Lower leg skin (tissue), 4 donors: ENCODE data around the gene TSPAN11. TPM values are rescaled to one million over a fixed set of nuclear protein-coding genes. Genes with fewer than 3 reads are reported as not detected.

Source experiments
- DNase-seq, 2 donors: peaks; one replicate each; pipeline ENCODE4 v3.0.0-alpha.2; 2019; ENCODE audit warnings: low spot score in 2 of 2
- H3K4me3 ChIP-seq: fragments of 200-600 bp; sonication (generic); 2 replicates; pipeline ENCODE4 v1.5.1; 2017; ENCODE audit warnings: mild to moderate bottlenecking, low read depth; ENCODE audit not compliant: poor library complexity, severe bottlenecking
- POLR2A ChIP-seq, 2 donors: fragments of 450-650 bp; IDR thresholded peaks; one replicate each; pipeline ENCODE4 v1.6.1; 2016 to 2017; ENCODE audit warnings: antibody characterized with exemption in 2 of 2, mild to moderate bottlenecking in 1 of 2, moderate library complexity in 1 of 2
- WGBS, 2 donors: methylation state at CpG; one replicate each; pipeline ENCODE4 v1.1.5; 2018; 5-methylcytosine and 5-hydroxymethylcytosine counted together
- intact Hi-C: fragments of 100-400 bp; cut with DNase I; formaldehyde crosslinking; loops from one replicate; pipeline ENCODE4 v1.15.0; 2023; ENCODE audit warnings: low total_unique reads
- total RNA-seq, 4 donors: library from RNA; depleted of rRNA; stranded (reverse); fragments of >200 nt; gene quantifications; one replicate each; pipeline ENCODE4 v1.1.0, GENCODE V29; 2016
- TF ChIP-seq, protein P1 (sequence below), 3 donors: fragments of 450-650 bp; IDR thresholded peaks; one replicate each; pipeline ENCODE4 v1.5.1; 2016; ENCODE audit warnings: antibody characterized with exemption in 3 of 3, mild to moderate bottlenecking in 3 of 3, moderate library complexity in 2 of 3

Gene TSPAN11
- total RNA-seq, 4 donors from 2014 or later, result 1.3 to 5.4 (median 2.2) TPM

DNA sequence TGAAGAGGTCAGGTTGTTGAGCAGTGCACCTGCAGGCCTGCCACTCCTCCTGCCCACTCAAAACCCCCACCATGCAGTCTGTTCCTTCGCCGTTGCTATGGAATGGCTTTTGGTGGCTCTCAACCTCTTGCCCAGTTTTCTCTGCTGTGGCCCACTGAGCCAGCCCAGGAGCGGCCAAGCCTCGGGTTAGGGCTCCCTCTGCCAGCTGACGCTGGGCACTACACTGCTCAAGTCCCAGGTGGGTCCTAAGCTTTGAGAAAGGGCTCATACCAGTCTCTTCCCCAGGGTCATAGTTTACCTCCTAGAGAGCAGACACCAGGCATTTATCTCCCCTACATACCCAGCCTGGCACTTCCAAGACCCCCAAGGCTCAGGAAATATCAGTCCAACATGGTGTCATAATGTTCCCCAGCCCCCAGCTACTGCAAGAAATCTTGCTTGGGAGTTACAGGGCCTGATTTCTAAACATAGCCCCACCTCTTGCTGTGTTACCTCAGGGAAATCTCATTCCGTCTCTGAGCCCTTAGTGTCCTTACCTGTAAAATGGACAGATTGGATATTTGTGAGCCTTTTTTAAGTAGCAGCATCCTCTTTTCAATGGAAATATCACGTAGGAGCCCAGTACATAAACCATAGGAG, 59.4 kb downstream of the TSPAN11 start:
- DNase-seq, result peak in 1 of 2 donors; percentile 28
- no peak overlapping the region for H3K4me3 ChIP-seq
- WGBS, 2 donors, result 47 to 60% methylated on average over 7 of the region's 7 CpGs
- intact Hi-C loops, result loop anchor here (10.0 kb wide), 1 partner anchor 131 kb away; no protein-coding TSS in a partner anchor
- no peak for TF ChIP-seq POLR2A (IDR thresholded peaks at IDR 0.05)
- TF ChIP-seq, protein P1, sequence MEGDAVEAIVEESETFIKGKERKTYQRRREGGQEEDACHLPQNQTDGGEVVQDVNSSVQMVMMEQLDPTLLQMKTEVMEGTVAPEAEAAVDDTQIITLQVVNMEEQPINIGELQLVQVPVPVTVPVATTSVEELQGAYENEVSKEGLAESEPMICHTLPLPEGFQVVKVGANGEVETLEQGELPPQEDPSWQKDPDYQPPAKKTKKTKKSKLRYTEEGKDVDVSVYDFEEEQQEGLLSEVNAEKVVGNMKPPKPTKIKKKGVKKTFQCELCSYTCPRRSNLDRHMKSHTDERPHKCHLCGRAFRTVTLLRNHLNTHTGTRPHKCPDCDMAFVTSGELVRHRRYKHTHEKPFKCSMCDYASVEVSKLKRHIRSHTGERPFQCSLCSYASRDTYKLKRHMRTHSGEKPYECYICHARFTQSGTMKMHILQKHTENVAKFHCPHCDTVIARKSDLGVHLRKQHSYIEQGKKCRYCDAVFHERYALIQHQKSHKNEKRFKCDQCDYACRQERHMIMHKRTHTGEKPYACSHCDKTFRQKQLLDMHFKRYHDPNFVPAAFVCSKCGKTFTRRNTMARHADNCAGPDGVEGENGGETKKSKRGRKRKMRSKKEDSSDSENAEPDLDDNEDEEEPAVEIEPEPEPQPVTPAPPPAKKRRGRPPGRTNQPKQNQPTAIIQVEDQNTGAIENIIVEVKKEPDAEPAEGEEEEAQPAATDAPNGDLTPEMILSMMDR (IDR thresholded peaks at IDR 0.05), result no peak

DNA sequence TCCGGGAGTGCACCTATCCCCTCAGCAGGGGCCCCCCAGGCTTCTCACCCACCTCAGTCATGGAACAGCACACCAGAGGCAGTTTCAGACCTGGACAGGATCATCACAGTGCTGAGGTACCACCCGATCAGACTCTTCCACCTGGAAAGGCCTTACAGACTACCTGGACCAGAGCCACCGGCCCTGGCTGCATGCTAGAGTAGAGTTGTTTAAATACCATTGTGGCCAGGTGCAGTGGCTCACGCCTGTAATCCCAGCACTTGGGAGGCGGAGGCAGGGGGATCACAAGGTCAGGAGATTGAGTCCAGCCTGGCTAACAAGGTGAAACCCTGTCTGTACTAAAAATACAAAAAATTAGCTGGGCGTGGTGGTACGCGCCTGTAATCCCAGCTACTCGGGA, 61.5 kb downstream of the TSPAN11 start:
- TF ChIP-seq, protein P1 (IDR thresholded peaks at IDR 0.05), result no peak
- TF ChIP-seq POLR2A (IDR thresholded peaks at IDR 0.05), result no peak
- intact Hi-C loops, result loop anchor here (10.0 kb wide), 1 partner anchor 133 kb away; no protein-coding TSS in a partner anchor
- 82 to 91% methylated on average over 8 to 9 of the region's 9 CpGs for WGBS, 2 donors
- H3K4me3 ChIP-seq, result no peak overlapping the region
- DNase-seq, result no peak

DNA sequence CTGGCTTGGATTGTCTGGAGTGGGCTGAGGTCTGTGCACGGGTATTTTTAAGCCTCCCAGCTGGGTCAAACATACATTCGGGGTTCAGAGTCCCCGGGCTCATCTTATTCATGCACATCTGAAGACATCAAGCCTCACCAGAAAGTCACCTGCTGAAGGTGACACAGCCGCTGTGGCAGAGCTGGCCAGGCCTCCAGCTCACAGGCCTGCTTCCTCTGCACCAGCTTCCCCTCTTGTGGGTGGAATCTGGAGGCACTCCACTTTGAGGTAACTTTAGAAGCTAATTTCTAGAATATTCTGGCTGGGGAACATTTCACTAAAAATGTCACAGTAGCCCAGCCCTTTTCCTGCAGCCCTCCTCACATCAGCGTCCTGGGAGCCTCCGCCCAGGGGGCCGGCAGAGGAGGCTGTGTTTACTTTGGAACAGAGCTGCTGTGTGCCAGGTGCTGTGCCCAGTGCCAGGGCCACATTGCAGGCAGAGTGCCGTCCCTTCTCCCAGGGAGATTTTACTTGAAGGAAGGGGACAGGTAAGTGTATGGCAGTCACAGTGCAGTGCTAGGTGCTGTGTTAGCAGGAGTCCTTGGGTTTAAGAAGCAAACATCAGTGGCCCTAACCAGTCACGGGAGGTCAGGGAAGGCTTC, 62.2 kb downstream of the TSPAN11 start:
- WGBS, 2 donors, result 72 to 74% methylated on average over 9 of the region's 9 CpGs
- DNase-seq, result no peak
- no peak overlapping the region for H3K4me3 ChIP-seq
- no peak for TF ChIP-seq POLR2A (IDR thresholded peaks at IDR 0.05)
- TF ChIP-seq, protein P1 (IDR thresholded peaks at IDR 0.05), result no peak
- intact Hi-C loops, result loop anchor here (10.0 kb wide), 1 partner anchor 134 kb away; no protein-coding TSS in a partner anchor

DNA sequence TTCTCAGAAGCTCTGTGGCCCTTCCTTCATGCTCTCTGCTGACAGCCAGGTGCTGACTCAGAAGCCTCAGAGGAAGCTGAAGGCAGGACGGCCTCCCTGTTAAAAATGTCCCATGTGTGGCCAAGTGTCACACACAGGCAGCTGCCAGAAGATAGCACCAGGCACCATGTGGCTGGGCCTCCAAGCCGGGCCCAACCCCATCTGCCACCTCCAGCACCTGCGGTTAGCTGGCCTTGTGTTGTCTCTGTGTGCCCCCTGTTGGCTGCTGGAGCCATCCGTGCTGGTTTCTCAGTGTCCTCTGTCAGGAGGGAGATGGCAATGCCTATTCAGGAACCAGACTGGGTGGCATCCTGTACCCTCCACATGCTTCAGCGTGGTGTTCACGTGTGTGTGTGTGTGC, 63.2 kb downstream of the TSPAN11 start:
- no peak for DNase-seq
- WGBS, 2 donors, result 52 to 78% methylated on average over 5 to 6 of the region's 6 CpGs
- intact Hi-C loops, result loop anchor here (10.0 kb wide), 1 partner anchor 135 kb away; no protein-coding TSS in a partner anchor
- no peak for TF ChIP-seq POLR2A (IDR thresholded peaks at IDR 0.05)
- TF ChIP-seq, protein P1 (IDR thresholded peaks at IDR 0.05), result no peak
- no peak overlapping the region for H3K4me3 ChIP-seq

DNA sequence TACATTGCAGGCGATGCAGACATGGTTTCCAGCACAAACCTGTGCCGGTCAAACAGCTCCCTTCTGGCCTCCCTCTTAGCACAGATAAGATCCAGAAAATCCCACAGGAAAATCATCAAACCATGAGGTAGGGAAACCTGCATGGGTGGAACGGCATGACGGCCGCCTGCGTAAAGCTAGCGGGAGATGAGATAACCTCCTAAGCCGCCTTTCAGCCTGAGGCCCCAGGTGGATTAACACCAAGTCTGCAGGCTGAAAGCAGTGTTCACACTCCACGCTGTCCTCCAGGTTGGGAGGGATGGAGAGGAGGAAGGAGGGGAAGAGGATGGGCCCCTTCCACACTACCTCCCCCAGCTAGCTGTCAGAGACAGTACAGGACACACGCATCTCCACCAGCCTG, 63.8 kb downstream of the TSPAN11 start:
- WGBS, 2 donors, result 90 to 93% methylated on average over 10 of the region's 10 CpGs
- no peak for TF ChIP-seq POLR2A (IDR thresholded peaks at IDR 0.05)
- TF ChIP-seq, protein P1 (IDR thresholded peaks at IDR 0.05), result no peak
- intact Hi-C loops, result no loop called here

More for the DNA sequence above, 63.8 kb downstream of the TSPAN11 start:
- no peak for DNase-seq
- H3K4me3 ChIP-seq, result no peak overlapping the region
